Activated effector memory CD4-positive, alpha-beta T cell treated with anti-CD3 and anti-CD28 coated beads, Interleukin-2, amount 50 U/mL, for 16 hours (primary cell): ENCODE measurements around the gene SLC19A1.
A peak's percentile ranks its signal among the peaks of the same experiment; 100 is the strongest.
"Not testable (repeated sequence)": the region's sequence is repeated elsewhere in the genome, so short reads cannot be mapped to it uniquely, and the experiment has no call there.

Experiments
- DNase-seq: peaks from one replicate; pipeline ENCODE4 v3.0.0-alpha.2; 2020

SLC19A1 gene

GRCh38 chr21:45576838-45577737 is 34.8 kb upstream of the SLC19A1 start:
- DNase-seq, result peak; percentile 21

GRCh38 chr21:45575993-45576837 is 34.0 kb upstream of the SLC19A1 start:
- peak; percentile 55 for DNase-seq

- peak; percentile 50 for DNase-seq
Measured at GRCh38 chr21:45575304-45575992, 33.2 kb upstream of the SLC19A1 start.

DNA sequence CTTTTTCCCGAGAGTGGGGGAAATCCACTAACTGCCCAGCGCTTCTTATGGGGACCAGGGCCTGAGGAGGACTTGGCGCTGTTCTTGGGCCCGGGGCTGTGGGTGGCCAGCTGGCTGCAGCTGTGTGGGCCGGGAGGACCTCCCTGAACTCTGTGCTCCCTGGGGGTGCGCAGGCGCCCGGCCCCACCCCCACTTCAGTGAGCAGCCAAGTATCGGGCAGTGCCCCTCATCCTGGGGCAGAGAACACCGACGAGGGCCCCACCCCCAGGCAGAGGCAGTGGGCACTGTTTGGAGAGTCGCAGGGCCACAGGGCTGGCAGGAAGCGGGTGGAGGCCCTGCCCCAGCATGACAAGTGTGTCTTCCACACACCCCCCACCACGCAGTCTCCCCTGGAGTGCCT is 32.5 kb upstream of the SLC19A1 start:
- DNase-seq, result no peak

- peak; percentile 31 for DNase-seq
Measured at GRCh38 chr21:45574081-45574501, 31.9 kb upstream of the SLC19A1 start.

DNA sequence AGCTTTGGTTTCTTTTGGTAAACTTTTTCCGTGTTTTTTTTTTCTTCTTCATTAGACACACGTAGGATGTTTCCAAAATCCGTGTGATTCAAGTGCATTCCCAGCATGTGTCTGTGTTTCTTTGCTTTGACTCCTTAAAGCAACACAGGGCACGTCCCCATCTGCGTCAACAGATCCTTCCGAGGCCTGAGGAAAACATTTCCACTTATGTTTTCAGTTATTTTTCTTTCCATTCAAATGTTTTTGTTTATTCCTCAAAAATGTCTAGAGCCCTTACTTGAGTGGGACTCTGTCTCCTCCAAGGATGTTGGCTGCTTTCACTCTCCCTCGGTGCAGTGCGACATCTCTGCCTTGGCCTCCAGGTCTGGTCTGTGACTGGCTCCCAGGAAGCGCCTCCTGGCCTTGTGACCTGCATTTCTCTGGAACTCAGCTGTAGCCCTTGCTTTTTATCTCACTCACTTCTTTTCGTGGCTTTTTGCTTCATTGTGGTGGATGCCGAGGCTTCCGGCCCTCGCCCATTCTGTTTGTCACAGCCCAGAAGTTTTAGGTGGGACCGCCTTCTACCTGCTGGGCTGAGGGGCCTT is 31.3 kb upstream of the SLC19A1 start:
- DNase-seq, result no peak

- DNase-seq, result no peak
Measured at GRCh38 chr21:45572783-45573451, 30.7 kb upstream of the SLC19A1 start.

GRCh38 chr21:45572231-45572630 is 30.0 kb upstream of the SLC19A1 start:
- DNase-seq, result no peak

DNA sequence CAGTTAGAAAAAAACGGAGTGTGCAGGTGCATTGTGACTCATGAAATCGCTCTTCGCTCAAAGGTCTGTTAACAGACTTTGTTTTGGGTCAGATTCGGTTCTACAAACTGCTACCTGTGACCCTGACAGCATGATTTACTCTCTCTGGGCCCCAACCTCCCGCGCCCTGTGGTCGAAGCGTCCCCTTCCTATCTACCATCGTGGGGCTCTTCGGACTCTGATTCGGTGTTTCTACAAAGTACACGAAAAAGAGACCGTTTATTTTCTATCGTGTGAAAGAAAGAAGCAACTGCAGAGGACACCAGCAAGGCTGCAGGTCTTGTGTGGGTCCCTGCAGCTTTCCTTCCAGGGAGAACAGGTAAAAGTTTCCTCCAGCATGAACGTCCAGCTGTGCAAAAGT is 29.4 kb upstream of the SLC19A1 start:
- DNase-seq, result no peak

DNA sequence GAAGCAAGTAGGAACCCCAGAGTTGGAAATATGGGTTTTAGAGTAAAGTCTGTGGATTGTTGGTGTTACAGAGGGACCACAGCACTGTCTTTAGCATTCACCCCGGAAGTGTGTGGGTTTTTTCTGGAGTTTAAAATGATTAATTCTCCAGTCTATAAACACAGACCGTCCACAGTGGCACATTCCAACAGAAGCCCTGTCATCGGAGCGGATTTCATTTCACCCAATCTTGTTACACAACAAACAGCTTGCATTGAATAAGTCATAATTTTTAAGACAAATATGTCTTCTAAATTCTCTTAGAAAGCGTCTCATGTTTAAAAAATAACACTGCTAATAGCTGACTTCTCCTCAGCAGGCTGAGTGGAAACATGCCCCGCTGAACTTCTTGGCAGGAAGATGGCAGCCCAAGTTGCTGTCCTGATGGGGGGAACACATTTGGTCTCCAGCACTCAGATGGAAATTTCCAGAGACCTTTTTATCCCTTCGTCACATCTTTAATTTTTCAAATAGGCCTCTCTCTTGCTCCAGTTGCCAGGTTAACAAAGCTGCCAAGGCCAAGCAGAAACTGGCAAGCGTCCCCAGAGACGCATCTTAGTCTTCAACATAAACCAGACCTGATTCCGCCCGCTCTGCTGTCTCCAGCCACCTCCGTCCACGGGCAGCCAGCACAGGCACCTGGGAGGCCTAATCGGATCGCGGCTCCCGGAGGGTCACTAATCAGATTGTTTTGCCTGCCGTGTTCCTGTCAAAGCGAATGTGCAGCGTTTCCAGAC is 28.8 kb upstream of the SLC19A1 start:
- DNase-seq, result no peak

DNA sequence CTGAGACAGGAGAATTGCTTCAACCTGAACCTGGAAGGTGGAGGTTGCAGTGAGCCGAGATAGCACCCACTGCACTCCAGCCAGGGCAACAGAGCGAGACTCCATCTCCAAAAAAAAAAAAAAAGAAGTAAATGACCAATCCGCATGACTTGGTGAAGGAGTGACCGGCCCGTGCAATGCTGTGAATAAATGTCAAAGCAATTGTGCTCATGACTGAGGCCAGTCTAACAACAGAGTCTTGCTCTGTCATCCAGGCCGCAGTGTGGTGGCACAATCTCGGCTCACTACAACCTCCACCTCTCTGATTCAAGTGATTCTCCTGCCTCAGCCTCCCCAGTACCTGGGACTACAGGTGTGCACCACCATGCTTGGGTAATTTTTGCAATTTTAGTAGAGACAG is 27.8 kb upstream of the SLC19A1 start:
- DNase-seq, result no peak

GRCh38 chr21:45568383-45568782 is 26.1 kb upstream of the SLC19A1 start:
- DNase-seq, result no peak

- DNase-seq, result not testable (repeated sequence)
Measured at GRCh38 chr21:45564137-45564536, 21.9 kb upstream of the SLC19A1 start.

- DNase-seq, result no peak
Measured at GRCh38 chr21:45562965-45563364, 20.7 kb upstream of the SLC19A1 start.

- no peak for DNase-seq
Measured at GRCh38 chr21:45562402-45562801, 20.2 kb upstream of the SLC19A1 start.

DNA sequence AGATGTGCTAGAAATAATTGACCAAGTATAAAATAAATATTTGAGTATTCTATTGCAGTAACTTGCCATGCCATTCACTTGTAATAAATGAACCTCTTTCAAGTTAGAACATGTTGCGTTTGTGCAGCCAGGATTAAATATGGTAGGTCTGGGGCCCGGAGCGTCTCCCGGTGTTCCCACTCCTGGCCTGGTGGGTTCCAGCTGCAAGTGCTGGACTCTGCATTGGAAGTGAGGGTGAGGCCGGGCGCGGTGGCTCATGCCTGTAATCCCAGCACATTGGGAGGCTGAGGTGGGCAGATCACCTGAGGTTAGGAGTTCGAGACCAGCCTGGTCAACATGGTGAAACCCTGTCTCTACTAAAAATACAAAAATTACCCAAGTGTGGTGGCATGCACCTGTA is 19.0 kb upstream of the SLC19A1 start:
- DNase-seq, result not testable (repeated sequence)

DNA sequence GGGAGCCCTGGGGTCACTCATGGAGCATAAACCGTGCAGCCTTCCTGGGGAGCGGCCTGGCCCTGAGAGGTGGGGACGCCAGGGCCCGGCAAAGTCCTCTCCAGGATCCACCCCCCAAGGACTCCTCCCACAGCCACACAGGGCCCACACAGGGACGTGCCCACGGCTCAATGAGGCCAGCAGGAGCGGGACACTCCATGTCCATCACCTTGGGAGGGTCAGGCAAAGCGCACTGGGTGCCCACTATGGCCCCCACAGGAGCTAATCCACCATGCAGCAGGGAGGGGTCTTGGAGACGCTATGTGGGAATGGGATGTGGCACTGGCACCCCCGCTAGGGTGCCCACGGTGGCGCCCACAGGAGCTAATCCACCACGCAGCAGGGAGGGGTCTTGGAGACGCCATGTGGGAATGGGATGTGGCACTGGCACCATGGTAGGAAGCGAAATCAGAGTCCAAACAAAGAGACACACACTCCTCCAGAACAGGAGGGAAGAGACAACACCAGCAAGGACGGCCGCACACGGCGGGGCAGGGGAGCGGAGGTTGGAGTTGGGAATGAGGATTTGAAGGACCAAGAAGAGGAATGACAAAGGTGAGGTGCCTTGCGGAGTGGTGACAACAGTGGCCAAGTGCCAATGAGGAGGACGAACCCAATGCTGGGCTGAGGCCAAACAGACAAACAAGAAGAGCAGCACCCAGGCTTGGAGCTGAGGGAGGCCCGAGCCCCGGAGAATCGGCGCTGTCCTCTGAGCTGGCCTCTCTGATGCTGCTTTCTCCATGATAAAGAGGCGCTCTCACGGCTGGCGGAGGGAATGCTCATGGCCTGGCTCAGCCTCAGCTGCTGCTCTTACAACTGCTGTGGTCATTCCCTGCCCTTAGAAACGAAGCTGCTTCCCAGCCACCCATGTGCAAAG is 18.1 kb upstream of the SLC19A1 start:
- no peak for DNase-seq

- DNase-seq, result no peak
Measured at GRCh38 chr21:45559216-45560105, 17.2 kb upstream of the SLC19A1 start.

DNA sequence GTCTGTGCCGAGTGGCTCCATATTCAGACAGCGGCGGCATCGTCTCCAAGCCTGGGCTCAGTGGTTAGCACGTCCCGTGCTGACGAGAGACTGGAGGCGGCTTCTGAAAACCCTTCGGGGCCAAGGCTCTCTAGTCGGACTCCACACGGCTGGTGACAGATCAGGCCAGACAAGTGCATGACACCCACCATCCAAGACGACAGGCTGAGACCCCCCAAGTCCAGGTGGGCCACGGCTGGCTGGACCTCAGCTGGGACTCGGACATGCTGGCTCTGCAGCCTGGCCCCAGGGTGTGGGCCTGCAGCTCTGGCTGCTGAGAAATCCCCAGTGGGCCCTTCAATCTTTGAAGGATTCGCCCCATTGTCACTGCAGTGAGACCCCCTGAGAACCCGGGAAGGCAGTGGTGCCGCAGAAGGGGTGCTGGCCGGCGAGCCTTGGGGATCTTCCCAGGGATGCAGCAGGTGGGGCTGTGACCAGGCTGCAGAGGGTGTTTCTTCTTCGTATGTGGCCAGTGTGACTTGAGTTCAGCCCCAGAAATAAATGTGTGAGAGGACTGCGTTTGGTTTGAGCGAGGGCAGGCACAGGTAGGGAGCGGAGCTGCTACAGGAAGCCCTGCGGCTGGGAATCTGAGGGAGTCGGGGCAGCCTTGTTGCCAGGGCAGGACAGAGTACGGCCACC is 15.9 kb upstream of the SLC19A1 start:
- no peak for DNase-seq
